Neural cell (in vitro differentiated cells): Measurements from ENCODE around the gene RBM20. TPM values are rescaled to one million over a fixed set of nuclear protein-coding genes. Genes with fewer than 3 reads are reported as not detected.

ENCODE experiments used
- H2AFZ ChIP-seq: fragments of 200-600, 300-800 bp; sonication (generic), shearing (Covaris generic); 2 replicates; pipeline ENCODE4 v1.6.0; 2014; ENCODE audit warnings: low read depth, mild to moderate bottlenecking, antibody characterized with exemption, low read length, moderate library complexity
- H3F3A ChIP-seq: fragments of 200-600 bp; shearing (Covaris generic); 2 replicates; pipeline ENCODE4 v1.6.1; 2016; ENCODE audit warnings: mild to moderate bottlenecking, moderate library complexity, mixed read lengths, antibody characterized with exemption, low read length; ENCODE audit not compliant: insufficient read depth, poor library complexity, severe bottlenecking
- H3K27ac ChIP-seq: fragments of 200-600, 300-800 bp; sonication (generic), shearing (Covaris generic); 2 replicates; pipeline ENCODE4 v1.5.1; 2014; ENCODE audit warnings: mild to moderate bottlenecking, low read length, moderate library complexity
- H3K27me3 ChIP-seq: fragments of 300-800, 200-600 bp; sonication (generic), shearing (Covaris generic); 2 replicates; pipeline ENCODE4 v1.6.0; 2014; ENCODE audit warnings: mild to moderate bottlenecking, low read depth, low read length, moderate library complexity; ENCODE audit not compliant: insufficient read depth
- H3K36me3 ChIP-seq: fragments of 300-800, 200-600 bp; sonication (generic), shearing (Covaris generic); 2 replicates; pipeline ENCODE4 v1.5.1; 2014; ENCODE audit warnings: mild to moderate bottlenecking, antibody characterized with exemption, low read length, moderate library complexity; ENCODE audit not compliant: insufficient read depth
- H3K4me2 ChIP-seq: fragments of 300-800, 200-600 bp; sonication (generic), shearing (Covaris generic); 2 replicates; pipeline ENCODE4 v1.6.0; 2014; ENCODE audit warnings: mild to moderate bottlenecking, low read length
- H3K4me3 ChIP-seq: fragments of 300-800, 200-600 bp; sonication (generic), shearing (Covaris generic); 2 replicates; pipeline ENCODE4 v1.5.1; 2014; ENCODE audit warnings: mild to moderate bottlenecking, low read length, moderate library complexity
- H3K79me2 ChIP-seq: fragments of 200-600 bp; shearing (Covaris generic); replicated peaks from 2 replicates; pipeline ENCODE4 v1.6.0; 2014; ENCODE audit warnings: mild to moderate bottlenecking, low read length, moderate library complexity; ENCODE audit not compliant: insufficient read depth
- H3K9ac ChIP-seq: fragments of 300-800, 200-600 bp; sonication (generic), shearing (Covaris generic); 2 replicates; pipeline ENCODE4 v1.6.1; 2016; ENCODE audit warnings: mild to moderate bottlenecking, low read length, mixed read lengths
- H3K9me2 ChIP-seq: fragments of 200-600 bp; shearing (Covaris generic); 2 replicates; pipeline ENCODE4 v1.6.1; 2016; ENCODE audit warnings: mild to moderate bottlenecking, low read length, mixed read lengths; ENCODE audit not compliant: insufficient read depth
- H3K9me3 ChIP-seq: fragments of 200-600, 300-800 bp; sonication (generic), shearing (Covaris generic); 2 replicates; pipeline ENCODE4 v1.6.1; 2016; ENCODE audit warnings: mild to moderate bottlenecking, mixed run types, low read length, moderate library complexity, mixed read lengths
- H4K20me1 ChIP-seq: fragments of 200-600 bp; shearing (Covaris generic); 2 replicates; pipeline ENCODE4 v1.6.1; 2016; ENCODE audit warnings: mild to moderate bottlenecking, mixed run types; ENCODE audit not compliant: insufficient read depth
- CTCF ChIP-seq: fragments of 450-650 bp; IDR thresholded peaks from 2 replicates; pipeline ENCODE4 v1.5.1; 2014; ENCODE audit warnings: antibody characterized with exemption, mild to moderate bottlenecking, moderate library complexity; ENCODE audit not compliant: poor library complexity, severe bottlenecking
- EP300 ChIP-seq: fragments of 450-650 bp; conservative IDR thresholded peaks from 2 replicates; pipeline ENCODE4 v1.6.1; 2014; ENCODE audit warnings: antibody characterized with exemption, mild to moderate bottlenecking, moderate library complexity; ENCODE audit not compliant: poor library complexity, severe bottlenecking
- EZH2 ChIP-seq: fragments of 200-600, 300-800 bp; shearing (Covaris generic), sonication (generic); IDR thresholded peaks from 2 replicates; pipeline ENCODE4 v1.6.1; 2014; ENCODE audit warnings: antibody characterized with exemption, low read length, borderline replicate concordance, mild to moderate bottlenecking; ENCODE audit not compliant: insufficient read depth, poor library complexity, severe bottlenecking
- MXI1 ChIP-seq: fragments of 450-650 bp; conservative IDR thresholded peaks from 2 replicates; pipeline ENCODE4 v1.6.1; 2014; ENCODE audit warnings: antibody characterized with exemption, mild to moderate bottlenecking; ENCODE audit not compliant: poor library complexity, severe bottlenecking
- POLR2AphosphoS5 ChIP-seq: IDR thresholded peaks from 2 replicates; pipeline ENCODE4 v1.6.1; 2012
- RAD21 ChIP-seq: fragments of 450-650 bp; conservative IDR thresholded peaks from 2 replicates; pipeline ENCODE4 v1.6.1; 2014; ENCODE audit warnings: antibody characterized with exemption, mild to moderate bottlenecking, moderate library complexity
- REST ChIP-seq: IDR thresholded peaks from 2 replicates; pipeline ENCODE4 v1.6.1; 2012; ENCODE audit warnings: borderline replicate concordance
- SMC3 ChIP-seq: fragments of 450-650 bp; conservative IDR thresholded peaks from 2 replicates; pipeline ENCODE4 v1.6.1; 2014; ENCODE audit warnings: antibody characterized with exemption, mild to moderate bottlenecking, moderate library complexity; ENCODE audit not compliant: poor library complexity
- TAF1 ChIP-seq: IDR thresholded peaks from 2 replicates; pipeline ENCODE4 v1.6.1; 2012; ENCODE audit warnings: low read depth
- polyA plus RNA-seq: library from polyadenylated mRNA; depleted of rRNA; stranded (reverse); fragments of >200 nt; gene quantifications from 2 replicates; pipeline ENCODE4 v1.2.3, GENCODE V29; 2014

Gene RBM20
- polyA plus RNA-seq, 1 donor from 2014 or later = 0.07 TPM

GRCh38 chr10:110794808-110795207 is 150.7 kb downstream of the RBM20 start:
- Histone ChIP-seq H3K4me3 (no peak overlapping the region), H2AFZ (peak overlapping the region; percentile 15), H3K27ac (no peak overlapping the region)

GRCh38 chr10:110797416-110797815 is 153.3 kb downstream of the RBM20 start:
- Histone ChIP-seq H3F3A (no peaks in the 10 kb centered on the region), H3K27ac (no peak overlapping the region), H2AFZ (no peak overlapping the region), H3K4me3 (no peak overlapping the region), H3K9me3 (no peaks in the 10 kb centered on the region), H4K20me1 (no peaks in the 10 kb centered on the region), H3K36me3 (no peaks in the 10 kb centered on the region), H3K4me2 (no peak overlapping the region), H3K9me2 (no peaks in the 10 kb centered on the region), H3K27me3 (no peaks in the 10 kb centered on the region), H3K79me2 (no peaks in the 10 kb centered on the region), H3K9ac (no peak overlapping the region)
- TF ChIP-seq REST (no peak), EZH2 (no peak), MXI1 (no peak), RAD21 (no peak), CTCF (no peak), SMC3 (no peak)

More at GRCh38 chr10:110794808-110795207, 150.7 kb downstream of the RBM20 start:
- H3K36me3 ChIP-seq = no peaks in the 10 kb centered on the region
- no peaks in the 10 kb centered on the region for H3K79me2 ChIP-seq
- no peak overlapping the region for H3K9ac ChIP-seq
- H3K9me2 ChIP-seq = no peaks in the 10 kb centered on the region
- H3K9me3 ChIP-seq = no peaks in the 10 kb centered on the region
- TF ChIP-seq RAD21 = no peak
- TF ChIP-seq MXI1 = no peak
- no peak for TF ChIP-seq POLR2AphosphoS5
- no peak for TF ChIP-seq REST
- TF ChIP-seq CTCF = no peak
- no peak for TF ChIP-seq EP300
- TF ChIP-seq TAF1 = no peak
- TF ChIP-seq SMC3 = no peak
- no peak for TF ChIP-seq EZH2
- no peaks in the 10 kb centered on the region for H4K20me1 ChIP-seq
- no peaks in the 10 kb centered on the region for H3K27me3 ChIP-seq
- H3F3A ChIP-seq = no peaks in the 10 kb centered on the region
- no peak overlapping the region for H3K4me2 ChIP-seq
